22Rv1 (cell line): ENCODE data around the gene TMEM184C.

Experiments
- ZFX ChIP-seq: fragments of 450-650 bp; IDR thresholded peaks from 2 replicates; pipeline ENCODE4 v1.6.1; 2017; ENCODE audit warnings: antibody characterized with exemption, borderline replicate concordance
- TF ChIP-seq, protein P1 (sequence below): fragments of 450-650 bp; IDR thresholded peaks from 2 replicates; pipeline ENCODE4 v1.5.1; 2017; ENCODE audit warnings: mild to moderate bottlenecking

DNA sequence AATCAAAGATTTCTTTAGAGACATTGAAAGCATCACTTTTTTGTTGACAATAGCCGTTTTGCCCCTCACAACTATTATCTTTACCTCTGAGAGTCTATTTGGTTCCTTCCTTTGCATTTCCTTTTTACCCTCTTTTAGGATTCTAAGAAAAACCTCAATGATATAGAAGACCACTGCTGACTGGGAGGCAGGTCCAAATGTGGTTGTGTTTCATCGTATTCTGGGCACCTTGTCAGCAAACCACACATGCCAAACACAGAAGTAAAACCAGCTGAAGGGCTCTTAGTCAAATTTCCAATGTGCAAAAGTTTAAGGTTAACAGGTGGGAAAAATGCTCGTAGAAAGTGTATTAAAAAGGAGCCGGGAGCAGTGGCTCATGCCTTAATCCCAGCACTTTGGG, 71.9 kb downstream of the TMEM184C start:
- TF ChIP-seq, protein P1, sequence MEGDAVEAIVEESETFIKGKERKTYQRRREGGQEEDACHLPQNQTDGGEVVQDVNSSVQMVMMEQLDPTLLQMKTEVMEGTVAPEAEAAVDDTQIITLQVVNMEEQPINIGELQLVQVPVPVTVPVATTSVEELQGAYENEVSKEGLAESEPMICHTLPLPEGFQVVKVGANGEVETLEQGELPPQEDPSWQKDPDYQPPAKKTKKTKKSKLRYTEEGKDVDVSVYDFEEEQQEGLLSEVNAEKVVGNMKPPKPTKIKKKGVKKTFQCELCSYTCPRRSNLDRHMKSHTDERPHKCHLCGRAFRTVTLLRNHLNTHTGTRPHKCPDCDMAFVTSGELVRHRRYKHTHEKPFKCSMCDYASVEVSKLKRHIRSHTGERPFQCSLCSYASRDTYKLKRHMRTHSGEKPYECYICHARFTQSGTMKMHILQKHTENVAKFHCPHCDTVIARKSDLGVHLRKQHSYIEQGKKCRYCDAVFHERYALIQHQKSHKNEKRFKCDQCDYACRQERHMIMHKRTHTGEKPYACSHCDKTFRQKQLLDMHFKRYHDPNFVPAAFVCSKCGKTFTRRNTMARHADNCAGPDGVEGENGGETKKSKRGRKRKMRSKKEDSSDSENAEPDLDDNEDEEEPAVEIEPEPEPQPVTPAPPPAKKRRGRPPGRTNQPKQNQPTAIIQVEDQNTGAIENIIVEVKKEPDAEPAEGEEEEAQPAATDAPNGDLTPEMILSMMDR, result no peak
- no peak for TF ChIP-seq ZFX
